K562 (cell line): ENCODE measurements around the gene PUSL1. TPM values are rescaled to one million over a fixed set of nuclear protein-coding genes. Genes with fewer than 3 reads are reported as not detected.

ENCODE experiments used
- CC2D1A ChIP-seq: fragments of 450-650 bp; IDR thresholded peaks from 2 replicates; pipeline ENCODE4 v1.6.1; 2017; ENCODE audit warnings: mild to moderate bottlenecking
- COPS2 ChIP-seq: fragments of 450-650 bp; conservative IDR thresholded peaks from 2 replicates; pipeline ENCODE4 v1.6.1; 2016; ENCODE audit warnings: mild to moderate bottlenecking, moderate library complexity
- LCOR ChIP-seq: sonication (generic); formaldehyde crosslinking; IDR thresholded peaks from 2 replicates; pipeline ENCODE4 v1.8.0; 2022; ENCODE audit warnings: mild to moderate bottlenecking, missing genetic modification reagents
- MAFG ChIP-seq: fragments of 450-650 bp; conservative IDR thresholded peaks from 2 replicates; pipeline ENCODE4 v1.6.1; 2016; ENCODE audit warnings: missing genetic modification characterization, missing compliant biosample characterization
- NBN ChIP-seq: fragments of 450-650 bp; IDR thresholded peaks from 2 replicates; pipeline ENCODE4 v1.6.1; 2016; ENCODE audit warnings: low read depth, mild to moderate bottlenecking
- NRF1 ChIP-seq, 2 experiments: fragments of 450-650 bp; IDR thresholded peaks in 1 of 2; conservative IDR thresholded peaks in 1 of 2; 2 replicates each; pipeline ENCODE4 v1.6.1; 2014; ENCODE audit warnings: mild to moderate bottlenecking in 2 of 2
- POLR2G ChIP-seq: fragments of 200-400 bp; formaldehyde crosslinking; IDR thresholded peaks from 2 replicates; pipeline ENCODE4 v1.6.1; 2017; ENCODE audit warnings: low read depth, mild to moderate bottlenecking, antibody characterized with exemption, low read length, moderate library complexity
- RBM39 ChIP-seq: fragments of 200-400 bp; formaldehyde crosslinking; optimal IDR thresholded peaks from 2 replicates; pipeline ENCODE3; 2018; ENCODE audit warnings: low read depth, low read length
- SIRT6 ChIP-seq: IDR thresholded peaks from one replicate; pipeline ENCODE4 v1.6.1; 2012; ENCODE audit warnings: low read depth, mild to moderate bottlenecking, control low read depth, inconsistent platforms, low read length, moderate library complexity
- TGIF2 ChIP-seq: sonication (generic); formaldehyde crosslinking; IDR thresholded peaks from 2 replicates; pipeline ENCODE4 v1.8.1; 2022; ENCODE audit warnings: mild to moderate bottlenecking, missing genetic modification reagents, moderate library complexity
- ZFP30 ChIP-seq: fragments of 250-450 bp; sonication (Bioruptor Pico); IDR thresholded peaks from 2 replicates; pipeline ENCODE4 v1.8.0; 2022; ENCODE audit warnings: moderate library complexity, mild to moderate bottlenecking, inconsistent platforms, borderline replicate concordance
- ZNF12 ChIP-seq: sonication (generic); formaldehyde crosslinking; IDR thresholded peaks from 2 replicates; pipeline ENCODE4 v1.4.0; 2020; ENCODE audit warnings: mild to moderate bottlenecking, missing genetic modification reagents
- ZNF143 ChIP-seq: sonication (generic); formaldehyde crosslinking; IDR thresholded peaks from 2 replicates; pipeline ENCODE4 v1.9.0; 2022; ENCODE audit warnings: mild to moderate bottlenecking, missing genetic modification reagents
- ZNF324 ChIP-seq: fragments of 250-450 bp; sonication (Bioruptor Pico); IDR thresholded peaks from 2 replicates; pipeline ENCODE4 v1.4.0; 2020; ENCODE audit warnings: mild to moderate bottlenecking
- polyA plus RNA-seq, 8 experiments: library from polyadenylated mRNA; depleted of rRNA in 4 of 8; stranded (reverse) in 5 of 8; unstranded in 3 of 8; fragments of >200 nt; fragmentation: Nextera tagmentation in 2 of 8; fragmentation: Illumina TruSeq in 1 of 8; extraction: Ambion mirVana in 2 of 8; extraction: Trizol in 1 of 8; gene quantifications; 2 replicates each; pipeline versions ENCODE4 v1.2.1 to v1.2.3, GENCODE V29; 2011 to 2014; ENCODE audit warnings: inconsistent platforms in 1 of 8, missing spikeins in 1 of 8
- total RNA-seq, 7 experiments: library from RNA; depleted of rRNA in 6 of 7; stranded (reverse); fragments of >200 nt in 6 of 7; fragmentation: Illumina TruSeq in 2 of 7; extraction: Trizol in 2 of 7; gene quantifications; 2 replicates each; pipeline versions ENCODE4 v1.2.1 to v1.2.3, GENCODE V29; 2011 to 2021; ENCODE audit warnings: low replicate concordance in 1 of 7
- TF ChIP-seq, protein P1 (sequence below): IDR thresholded peaks from 3 replicates; pipeline ENCODE4 v1.6.1; 2011; ENCODE audit warnings: borderline replicate concordance, mild to moderate bottlenecking, moderate library complexity; ENCODE audit not compliant: insufficient read length; ENCODE audit errors: extremely low read depth
- TF ChIP-seq, protein P2 (sequence below): fragments of 250-450 bp; sonication (Bioruptor Pico); IDR thresholded peaks from 2 replicates; pipeline ENCODE4 v1.4.0; 2020; ENCODE audit warnings: mild to moderate bottlenecking, moderate library complexity, borderline replicate concordance

PUSL1 gene
- total and polyA plus RNA-seq, 9 of the 15 experiments (the other 6 are each of a cell fraction or from before 2014, with no cell fraction given): 0.62 to 86.9 (median 13.6) TPM

DNA sequence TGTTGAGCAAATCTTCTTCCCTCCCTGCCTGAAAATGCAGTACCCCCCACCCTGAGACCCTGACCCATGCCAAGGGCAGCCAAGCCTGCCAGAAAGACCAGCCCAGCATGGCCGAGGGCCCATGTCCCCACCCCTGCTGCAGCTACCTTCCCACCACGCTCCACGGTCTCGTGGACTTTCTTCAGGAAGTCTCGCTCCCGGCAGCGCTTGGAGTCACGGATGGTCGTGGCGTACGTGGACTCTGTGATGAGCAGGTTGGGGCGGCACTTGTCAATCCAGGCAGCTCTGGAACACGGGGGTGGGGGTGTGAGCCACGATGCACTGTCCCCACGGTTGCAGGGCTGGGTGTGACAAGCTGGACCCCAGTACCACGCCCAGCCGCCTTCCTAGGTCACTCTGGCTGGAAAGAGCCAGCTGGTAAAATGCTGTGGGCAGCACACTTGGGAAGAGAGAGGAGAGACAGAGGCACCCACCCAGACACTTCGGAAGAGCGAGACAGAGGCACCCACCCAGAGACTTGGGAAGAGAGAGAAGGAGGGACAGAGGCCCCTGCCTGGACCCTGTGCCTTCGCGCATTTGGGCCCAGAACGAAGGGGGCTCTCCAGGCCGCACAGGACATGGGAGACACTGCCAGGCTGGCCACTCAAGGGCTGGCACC, 6.4 kb downstream of the PUSL1 start (continued):
- TF ChIP-seq, protein P1, sequence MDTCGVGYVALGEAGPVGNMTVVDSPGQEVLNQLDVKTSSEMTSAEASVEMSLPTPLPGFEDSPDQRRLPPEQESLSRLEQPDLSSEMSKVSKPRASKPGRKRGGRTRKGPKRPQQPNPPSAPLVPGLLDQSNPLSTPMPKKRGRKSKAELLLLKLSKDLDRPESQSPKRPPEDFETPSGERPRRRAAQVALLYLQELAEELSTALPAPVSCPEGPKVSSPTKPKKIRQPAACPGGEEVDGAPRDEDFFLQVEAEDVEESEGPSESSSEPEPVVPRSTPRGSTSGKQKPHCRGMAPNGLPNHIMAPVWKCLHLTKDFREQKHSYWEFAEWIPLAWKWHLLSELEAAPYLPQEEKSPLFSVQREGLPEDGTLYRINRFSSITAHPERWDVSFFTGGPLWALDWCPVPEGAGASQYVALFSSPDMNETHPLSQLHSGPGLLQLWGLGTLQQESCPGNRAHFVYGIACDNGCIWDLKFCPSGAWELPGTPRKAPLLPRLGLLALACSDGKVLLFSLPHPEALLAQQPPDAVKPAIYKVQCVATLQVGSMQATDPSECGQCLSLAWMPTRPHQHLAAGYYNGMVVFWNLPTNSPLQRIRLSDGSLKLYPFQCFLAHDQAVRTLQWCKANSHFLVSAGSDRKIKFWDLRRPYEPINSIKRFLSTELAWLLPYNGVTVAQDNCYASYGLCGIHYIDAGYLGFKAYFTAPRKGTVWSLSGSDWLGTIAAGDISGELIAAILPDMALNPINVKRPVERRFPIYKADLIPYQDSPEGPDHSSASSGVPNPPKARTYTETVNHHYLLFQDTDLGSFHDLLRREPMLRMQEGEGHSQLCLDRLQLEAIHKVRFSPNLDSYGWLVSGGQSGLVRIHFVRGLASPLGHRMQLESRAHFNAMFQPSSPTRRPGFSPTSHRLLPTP: no peak
- no peak for TF ChIP-seq ZNF324
- TF ChIP-seq ZNF143 (CRISPR knock-in tag): no peak
- TF ChIP-seq POLR2G: peak; percentile 73
- no peak for TF ChIP-seq CC2D1A
- no peak for TF ChIP-seq ZFP30 (CRISPR knock-in tag)
- TF ChIP-seq TGIF2 (CRISPR knock-in tag): no peak
- TF ChIP-seq, protein P2, sequence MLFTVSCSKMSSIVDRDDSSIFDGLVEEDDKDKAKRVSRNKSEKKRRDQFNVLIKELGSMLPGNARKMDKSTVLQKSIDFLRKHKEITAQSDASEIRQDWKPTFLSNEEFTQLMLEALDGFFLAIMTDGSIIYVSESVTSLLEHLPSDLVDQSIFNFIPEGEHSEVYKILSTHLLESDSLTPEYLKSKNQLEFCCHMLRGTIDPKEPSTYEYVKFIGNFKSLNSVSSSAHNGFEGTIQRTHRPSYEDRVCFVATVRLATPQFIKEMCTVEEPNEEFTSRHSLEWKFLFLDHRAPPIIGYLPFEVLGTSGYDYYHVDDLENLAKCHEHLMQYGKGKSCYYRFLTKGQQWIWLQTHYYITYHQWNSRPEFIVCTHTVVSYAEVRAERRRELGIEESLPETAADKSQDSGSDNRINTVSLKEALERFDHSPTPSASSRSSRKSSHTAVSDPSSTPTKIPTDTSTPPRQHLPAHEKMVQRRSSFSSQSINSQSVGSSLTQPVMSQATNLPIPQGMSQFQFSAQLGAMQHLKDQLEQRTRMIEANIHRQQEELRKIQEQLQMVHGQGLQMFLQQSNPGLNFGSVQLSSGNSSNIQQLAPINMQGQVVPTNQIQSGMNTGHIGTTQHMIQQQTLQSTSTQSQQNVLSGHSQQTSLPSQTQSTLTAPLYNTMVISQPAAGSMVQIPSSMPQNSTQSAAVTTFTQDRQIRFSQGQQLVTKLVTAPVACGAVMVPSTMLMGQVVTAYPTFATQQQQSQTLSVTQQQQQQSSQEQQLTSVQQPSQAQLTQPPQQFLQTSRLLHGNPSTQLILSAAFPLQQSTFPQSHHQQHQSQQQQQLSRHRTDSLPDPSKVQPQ: no peak
- no peak for TF ChIP-seq NBN
- peak; percentile 26 for TF ChIP-seq RBM39
- no peak for TF ChIP-seq COPS2
- no peak for TF ChIP-seq LCOR (CRISPR knock-in tag)
- TF ChIP-seq MAFG (tag): no peak
- TF ChIP-seq ZNF12 (CRISPR knock-in tag): no peak
- no peak for TF ChIP-seq SIRT6
- TF ChIP-seq NRF1 (conservative IDR thresholded peaks at IDR 0.05 in 1 of 2, IDR thresholded peaks at IDR 0.05 in 1 of 2): no peak
- TF ChIP-seq, all 486 proteins: peak for 10
